Measurements from ENCODE around the gene B4GALT2.

Gene B4GALT2

GRCh38 chr1:43946236-43947060 lies 32.6 kb upstream of the B4GALT2 start, which contains the start of gene IPO13:
Gene IPO13, plus strand, starts transcription at chr1:43946950. Its CDS starts 651 bp downstream, at chr1:43947601.
- peak; percentile 90 for DNase-seq (ENCODE audit: low read depth)

GRCh38 chr1:43947061-43947873 lies 31.7 kb upstream of the B4GALT2 start:
- no peak for DNase-seq (ENCODE audit: low read depth)

- no peak for DNase-seq (ENCODE audit: low read depth)
These were observed 31.1 kb upstream of the B4GALT2 start for GRCh38 chr1:43947874-43948437.

- DNase-seq (ENCODE audit: low read depth) = no peak
These were observed 29.3 kb upstream of the B4GALT2 start for GRCh38 chr1:43949678-43950077.

GRCh38 chr1:43951021-43951985 lies 27.7 kb upstream of the B4GALT2 start:
- no peak for DNase-seq (ENCODE audit: low read depth)

- DNase-seq (ENCODE audit: low read depth) = no peak
These were observed 26.2 kb upstream of the B4GALT2 start for GRCh38 chr1:43952731-43953346.

GRCh38 chr1:43953361-43953760 lies 25.6 kb upstream of the B4GALT2 start:
- DNase-seq (ENCODE audit: low read depth) = no peak

GRCh38 chr1:43954036-43954435 lies 25.0 kb upstream of the B4GALT2 start:
- DNase-seq (ENCODE audit: low read depth) = no peak

- DNase-seq (ENCODE audit: low read depth) = no peak
These were observed 22.8 kb upstream of the B4GALT2 start for GRCh38 chr1:43956234-43956633.

GRCh38 chr1:43957407-43958040 lies 21.5 kb upstream of the B4GALT2 start:
- DNase-seq (ENCODE audit: low read depth) = no peak

- DNase-seq (ENCODE audit: low read depth) = no peak
These were observed 20.4 kb upstream of the B4GALT2 start for GRCh38 chr1:43958351-43959255.

- DNase-seq (ENCODE audit: low read depth) = no peak
These were observed 18.2 kb upstream of the B4GALT2 start for GRCh38 chr1:43960798-43961197.

- DNase-seq (ENCODE audit: low read depth) = no peak
These were observed 17.3 kb upstream of the B4GALT2 start for GRCh38 chr1:43961692-43962091.

GRCh38 chr1:43962324-43962723 lies 16.7 kb upstream of the B4GALT2 start:
- no peak for DNase-seq (ENCODE audit: low read depth)

- DNase-seq (ENCODE audit: low read depth) = no peak
These were observed 16.0 kb upstream of the B4GALT2 start for GRCh38 chr1:43963006-43963405.

GRCh38 chr1:43963890-43964289 lies 15.1 kb upstream of the B4GALT2 start:
- no peak for DNase-seq (ENCODE audit: low read depth)

GRCh38 chr1:43965316-43965715 lies 13.7 kb upstream of the B4GALT2 start:
- no peak for DNase-seq (ENCODE audit: low read depth)

GRCh38 chr1:43968348-43968948 lies 10.6 kb upstream of the B4GALT2 start:
- DNase-seq (ENCODE audit: low read depth) = no peak

GRCh38 chr1:43969416-43969745 lies 9.6 kb upstream of the B4GALT2 start:
- no peak for DNase-seq (ENCODE audit: low read depth)
